ENCODE measurements around the gene PLXNA4.

GRCh38 chr7:132464740-132465139, 111.5 kb downstream of the PLXNA4 start:
- TF ChIP-seq CTCF (IDR thresholded peaks at IDR 0.05) = no peak
- no peak for TF ChIP-seq POLR2A (IDR thresholded peaks at IDR 0.05)
